ENCODE measurements around the gene PIGR.

- no peak for TF ChIP-seq CTCF (IDR thresholded peaks at IDR 0.05; ENCODE audit: borderline replicate concordance, extremely low read depth, low read length, poor library complexity, severe bottlenecking)
- no peak for TF ChIP-seq EZH2 (IDR thresholded peaks at IDR 0.05; ENCODE audit: borderline replicate concordance, low read depth, low read length, severe bottlenecking)
These were observed 55.9 kb downstream of the PIGR start for GRCh38 chr1:206890125-206891060.

All from DND-41 (cell line).